Measurements from ENCODE around the gene HEPACAM.

GRCh38 chr11:124890683-124891372 is 45.0 kb downstream of the HEPACAM start:
- TF ChIP-seq CTCF (IDR thresholded peaks at IDR 0.05): no peak
- TF ChIP-seq POLR2A (IDR thresholded peaks at IDR 0.05): no peak
- TF ChIP-seq EP300 (IDR thresholded peaks at IDR 0.05): no peak

Measured in tibial nerve (tissue), 4 donors.